BJ (cell line): ENCODE data around the gene MAP3K10. TPM values are rescaled to one million over a fixed set of nuclear protein-coding genes. Genes with fewer than 3 reads are reported as not detected.

Experiments used
- CTCF ChIA-PET: fragments of 350-600 bp; formaldehyde crosslinking; extraction: SDS; loops from one replicate; lab custom pipeline; 2021; ENCODE audit warnings: antibody characterized with exemption, inconsistent platforms; lab: Yijun Ruan, JAX
- POLR2A ChIA-PET: fragments of 300-600 bp; sonication (Branson Sonifier 250); formaldehyde crosslinking; extraction: SDS; loops from one replicate; lab custom pipeline; 2021; ENCODE audit warnings: antibody characterized with exemption; lab: Charles Lee
- DNase-seq: peaks from one replicate; pipeline ENCODE4 v3.0.0-alpha.2; 2011; ENCODE audit warnings: low read depth
- H3K27me3 ChIP-seq: 2 replicates; pipeline ENCODE4 v1.6.0; 2011; ENCODE audit warnings: low read length; ENCODE audit not compliant: control insufficient read depth, insufficient read depth
- H3K36me3 ChIP-seq: 2 replicates; pipeline ENCODE4 v1.5.1; 2011; ENCODE audit warnings: low read length; ENCODE audit not compliant: control insufficient read depth, insufficient read depth
- H3K4me3 ChIP-seq: 2 replicates; pipeline ENCODE4 v1.5.1; 2011; ENCODE audit warnings: low read depth, mild to moderate bottlenecking, control low read depth, low read length
- CTCF ChIP-seq: IDR thresholded peaks from 2 replicates; pipeline ENCODE4 v1.5.1; 2011; ENCODE audit warnings: low read depth, mild to moderate bottlenecking, control low read depth, inconsistent platforms, low read length, moderate library complexity; ENCODE audit not compliant: insufficient read depth
- polyA plus RNA-seq: library from polyadenylated mRNA; depleted of rRNA; stranded (reverse); fragments of >200 nt; gene quantifications from 2 replicates; pipeline ENCODE4 v1.2.3, GENCODE V29; 2011

MAP3K10 gene
- polyA plus RNA-seq, 1 experiment, result 3.6 TPM

- Histone ChIP-seq H3K36me3 (no peaks in the 10 kb centered on the region), H3K4me3 (no peak overlapping the region), H3K27me3 (no peaks in the 10 kb centered on the region)
- TF ChIP-seq CTCF, result no peak
- no peak for DNase-seq
- CTCF ChIA-PET, result interaction anchor here (1.6 kb wide), 1 partner anchor 15 kb away, joined by 3 read pairs; no protein-coding TSS in a partner anchor
- POLR2A ChIA-PET, result no interaction called here
These were observed 41.1 kb upstream of the MAP3K10 start for GRCh38 chr19:40150170-40150569.

- Histone ChIP-seq H3K4me3 (no peak overlapping the region), H3K36me3 (no peaks in the 10 kb centered on the region), H3K27me3 (no peaks in the 10 kb centered on the region)
- POLR2A ChIA-PET, result no interaction called here
- TF ChIP-seq CTCF, result no peak
- DNase-seq, result no peak
- CTCF ChIA-PET, result interaction anchor here (0.5 to 2.4 kb wide), 3 partner anchors 11 to 54 kb away, joined by 3 to 10 read pairs (median 7); no protein-coding TSS in a partner anchor
These were observed 37.0 kb upstream of the MAP3K10 start for GRCh38 chr19:40154121-40154680.

GRCh38 chr19:40155749-40156265 lies 35.4 kb upstream of the MAP3K10 start:
- Histone ChIP-seq H3K4me3 (no peak overlapping the region), H3K36me3 (no peaks in the 10 kb centered on the region), H3K27me3 (no peaks in the 10 kb centered on the region)
- no peak for DNase-seq
- ChIA-PET CTCF (interaction anchor here (2.3 to 2.4 kb wide), 2 partner anchors 9 to 16 kb away, joined by 7 to 10 read pairs; no protein-coding TSS in a partner anchor), POLR2A (no interaction called here)
- peak; percentile 45 for TF ChIP-seq CTCF

GRCh38 chr19:40157059-40157458 lies 34.2 kb upstream of the MAP3K10 start:
- Histone ChIP-seq H3K27me3 (no peaks in the 10 kb centered on the region; the same call in 1 of the 2 replicates), H3K4me3 (no peak overlapping the region), H3K36me3 (no peaks in the 10 kb centered on the region)
- no peak for TF ChIP-seq CTCF
- DNase-seq, result no peak
- ChIA-PET CTCF (interaction anchor here (1.3 to 1.4 kb wide), 2 partner anchors 9 to 18 kb away, joined by 7 to 11 read pairs; no protein-coding TSS in a partner anchor), POLR2A (no interaction called here)

GRCh38 chr19:40159744-40160143 lies 31.5 kb upstream of the MAP3K10 start:
- ChIA-PET POLR2A (no interaction called here), CTCF (interaction anchor here (1.0 to 1.4 kb wide), 2 partner anchors 9 to 20 kb away, joined by 4 read pairs; no protein-coding TSS in a partner anchor)
- Histone ChIP-seq H3K36me3 (no peaks in the 10 kb centered on the region), H3K4me3 (no peak overlapping the region), H3K27me3 (no peaks in the 10 kb centered on the region; the same call in 1 of the 2 replicates)
- DNase-seq, result no peak
- TF ChIP-seq CTCF, result no peak
